Suppressor macrophage treated with lipopolysaccharide for 4 hours (primary cell): Measurements from ENCODE around the gene ZNF599.

Source experiments
- DNase-seq: peaks from one replicate; pipeline ENCODE4 v3.0.0-alpha.2; 2020

ZNF599 gene

GRCh38 chr19:34734537-34735103 lies 38.4 kb downstream of the ZNF599 start:
- DNase-seq: peak; percentile 80

GRCh38 chr19:34733746-34734536 lies 39.1 kb downstream of the ZNF599 start, which contains the start of gene ZNF181:
ZNF181 (plus strand) TSS chr19:34734243; CDS start chr19:34735038, 795 bp downstream.
- peak; percentile 90 for DNase-seq

- peak; percentile 64 for DNase-seq
These were observed 39.7 kb downstream of the ZNF599 start for GRCh38 chr19:34733266-34733745.

- DNase-seq: no peak
These were observed 40.3 kb downstream of the ZNF599 start for GRCh38 chr19:34732612-34733211.

GRCh38 chr19:34731964-34732363 lies 41.1 kb downstream of the ZNF599 start:
- no peak for DNase-seq

GRCh38 chr19:34731019-34731829 lies 41.8 kb downstream of the ZNF599 start:
- no peak for DNase-seq

GRCh38 chr19:34725400-34725799 lies 47.6 kb downstream of the ZNF599 start:
- DNase-seq: no peak

- DNase-seq: no peak
These were observed 50.7 kb downstream of the ZNF599 start for GRCh38 chr19:34722353-34722752.

GRCh38 chr19:34715357-34715756 lies 57.7 kb downstream of the ZNF599 start:
- DNase-seq: no peak

GRCh38 chr19:34713262-34713637 lies 59.8 kb downstream of the ZNF599 start:
- no peak for DNase-seq

GRCh38 chr19:34712395-34713261 lies 60.4 kb downstream of the ZNF599 start:
- peak; percentile 84 for DNase-seq

- DNase-seq: no peak
These were observed 61.1 kb downstream of the ZNF599 start for GRCh38 chr19:34711890-34712289.
